T-helper 17 cell (primary cell): ENCODE data around the gene IL13RA1. TPM values are rescaled to one million over a fixed set of nuclear protein-coding genes. Genes with fewer than 3 reads are reported as not detected.
"Not testable (repeated sequence)": the region's sequence is repeated elsewhere in the genome, so short reads cannot be mapped to it uniquely, and the experiment has no call there.

ENCODE experiments used
- ATAC-seq: fragments of 150-1000 bp; cut with Tn5 transposase; 2 replicates; pipeline ENCODE4 v1.10.0; 2021; ENCODE audit warnings: mild to moderate bottlenecking, moderate library complexity
- DNase-seq, 3 donors: peaks; one replicate each; pipeline versions ENCODE4 v3.0.0 to v3.0.0-alpha.2; 2020 to 2021
- H3K9me3 ChIP-seq: one replicate; pipeline ENCODE4 v1.7.0; 2013; ENCODE audit warnings: low read length, mild to moderate bottlenecking; ENCODE audit not compliant: control insufficient read depth, poor library complexity, severe bottlenecking
- H3K27ac Mint-ChIP-seq: one replicate; pipeline ENCODE4 v1.8.0; 2022; ENCODE audit warnings: mild to moderate bottlenecking, moderate library complexity, mixed read lengths
- H3K27me3 Mint-ChIP-seq: one replicate; pipeline ENCODE4 v1.8.0; 2022; ENCODE audit warnings: mixed read lengths
- H3K36me3 Mint-ChIP-seq: one replicate; pipeline ENCODE4 v1.8.0; 2022; ENCODE audit warnings: low read depth, mixed read lengths
- H3K4me1 Mint-ChIP-seq: one replicate; pipeline ENCODE4 v1.8.0; 2022; ENCODE audit warnings: mild to moderate bottlenecking, mixed read lengths
- H3K4me3 Mint-ChIP-seq: one replicate; pipeline ENCODE4 v1.8.0; 2022; ENCODE audit warnings: mild to moderate bottlenecking, moderate library complexity, mixed read lengths
- total RNA-seq, 4 donors: library from RNA in 2 of 4; stranded (reverse) in 2 of 4; gene quantifications; one replicate each; pipeline ENCODE4 v1.2.3 and lab custom pipeline; 2022 to 2026

Gene IL13RA1
- total RNA-seq (1 to 10 TPM in 1 of 2 donors, under 1 TPM in 1; 0.94 to 2.2 TPM), total RNA-seq (lab: John Stamatoyannopoulos, UW) (0.23 to 1.0 reads per million in 2 donors)

GRCh38 chrX:118726887-118727685 lies at the start of gene IL13RA1:
TSS of gene IL13RA1 (plus strand) at chrX:118727606. CDS start at chrX:118727639, 33 bp downstream.
- DNase-seq (peak in 1 of 3 donors; percentile 12), ATAC-seq (peak; percentile 48)
- H3K4me1 Mint-ChIP-seq = no peaks in the 10 kb centered on the region
- no peak within 1 kb of the TSS for H3K27ac Mint-ChIP-seq
- no peaks in the 10 kb centered on the region for H3K9me3 ChIP-seq
- peaks cover 9% of the 10 kb centered on the region for H3K27me3 Mint-ChIP-seq
- peak within 1 kb of the TSS; percentile 77 for H3K4me3 Mint-ChIP-seq
- no peaks in the 10 kb centered on the region for H3K36me3 Mint-ChIP-seq

- ATAC-seq (no peak), DNase-seq (no peak)
- Mint-ChIP-seq H3K4me3 (no peak overlapping the region), H3K27ac (no peak overlapping the region), H3K4me1 (no peaks in the 10 kb centered on the region), H3K27me3 (no peaks in the 10 kb centered on the region), H3K36me3 (no peaks in the 10 kb centered on the region)
- H3K9me3 ChIP-seq = no peaks in the 10 kb centered on the region
These were observed 48.1 kb upstream of the IL13RA1 start for GRCh38 chrX:118679290-118679689.

- H3K4me1 Mint-ChIP-seq = no peaks in the 10 kb centered on the region
- DNase-seq (no peak), ATAC-seq (no peak)
- no peak overlapping the region for H3K4me3 Mint-ChIP-seq
- H3K27ac Mint-ChIP-seq = no peak overlapping the region
- no peaks in the 10 kb centered on the region for H3K9me3 ChIP-seq
- H3K36me3 Mint-ChIP-seq = no peaks in the 10 kb centered on the region
- H3K27me3 Mint-ChIP-seq = no peaks in the 10 kb centered on the region
These were observed 45.0 kb upstream of the IL13RA1 start for GRCh38 chrX:118682258-118683014.

- ATAC-seq = no peak
- Mint-ChIP-seq H3K36me3 (peaks cover 2% of the 10 kb centered on the region), H3K27me3 (no peaks in the 10 kb centered on the region), H3K4me1 (peaks cover 2% of the 10 kb centered on the region), H3K4me3 (no peak overlapping the region), H3K27ac (no peak overlapping the region)
- H3K9me3 ChIP-seq = no peaks in the 10 kb centered on the region
- DNase-seq = no peak
These were observed 42.0 kb upstream of the IL13RA1 start for GRCh38 chrX:118685393-118685792.

GRCh38 chrX:118688935-118689334 lies 38.5 kb upstream of the IL13RA1 start:
- peaks cover 2% of the 10 kb centered on the region for H3K4me1 Mint-ChIP-seq
- no peak for ATAC-seq
- H3K9me3 ChIP-seq = no peaks in the 10 kb centered on the region
- peaks cover 2% of the 10 kb centered on the region for H3K36me3 Mint-ChIP-seq
- no peak for DNase-seq
- H3K27ac Mint-ChIP-seq = no peak overlapping the region
- peak overlapping the region; percentile 53 for H3K4me3 Mint-ChIP-seq
- no peaks in the 10 kb centered on the region for H3K27me3 Mint-ChIP-seq

- H3K27ac Mint-ChIP-seq = no peak overlapping the region
- H3K4me3 Mint-ChIP-seq = no peak overlapping the region
- DNase-seq (no peak), ATAC-seq (no peak)
- H3K4me1 Mint-ChIP-seq = peaks cover 4% of the 10 kb centered on the region
- H3K27me3 Mint-ChIP-seq = no peaks in the 10 kb centered on the region
- H3K9me3 ChIP-seq = no peaks in the 10 kb centered on the region
- peaks cover 2% of the 10 kb centered on the region for H3K36me3 Mint-ChIP-seq
These were observed 33.6 kb upstream of the IL13RA1 start for GRCh38 chrX:118693843-118694242.

GRCh38 chrX:118694638-118695037 lies 32.8 kb upstream of the IL13RA1 start:
- H3K27me3 Mint-ChIP-seq = no peaks in the 10 kb centered on the region
- no peak overlapping the region for H3K4me3 Mint-ChIP-seq
- DNase-seq (no peak), ATAC-seq (no peak)
- H3K36me3 Mint-ChIP-seq = no peaks in the 10 kb centered on the region
- H3K9me3 ChIP-seq = no peaks in the 10 kb centered on the region
- no peak overlapping the region for H3K27ac Mint-ChIP-seq
- H3K4me1 Mint-ChIP-seq = peaks cover 2% of the 10 kb centered on the region

GRCh38 chrX:118698516-118699170 lies 28.8 kb upstream of the IL13RA1 start:
- Mint-ChIP-seq H3K4me1 (peaks cover 2% of the 10 kb centered on the region), H3K27ac (peak overlapping the region; percentile 55), H3K27me3 (no peaks in the 10 kb centered on the region), H3K4me3 (no peak overlapping the region), H3K36me3 (no peaks in the 10 kb centered on the region)
- DNase-seq = no peak
- no peak for ATAC-seq
- no peaks in the 10 kb centered on the region for H3K9me3 ChIP-seq

GRCh38 chrX:118702741-118703140 lies 24.7 kb upstream of the IL13RA1 start:
- no peak overlapping the region for H3K27ac Mint-ChIP-seq
- H3K36me3 Mint-ChIP-seq = no peaks in the 10 kb centered on the region
- no peaks in the 10 kb centered on the region for H3K27me3 Mint-ChIP-seq
- no peaks in the 10 kb centered on the region for H3K4me1 Mint-ChIP-seq
- DNase-seq = no peak
- no peak overlapping the region for H3K4me3 Mint-ChIP-seq
- ATAC-seq = no peak
- H3K9me3 ChIP-seq = no peaks in the 10 kb centered on the region

GRCh38 chrX:118706681-118707080 lies 20.7 kb upstream of the IL13RA1 start:
- Mint-ChIP-seq H3K27me3 (no peaks in the 10 kb centered on the region), H3K4me1 (peaks cover 2% of the 10 kb centered on the region), H3K4me3 (no peak overlapping the region), H3K27ac (no peak overlapping the region), H3K36me3 (no peaks in the 10 kb centered on the region)
- DNase-seq = no peak
- H3K9me3 ChIP-seq = no peaks in the 10 kb centered on the region
- no peak for ATAC-seq

GRCh38 chrX:118714521-118714920 lies 12.9 kb upstream of the IL13RA1 start:
- H3K9me3 ChIP-seq = no peaks in the 10 kb centered on the region
- H3K27ac Mint-ChIP-seq = no peak overlapping the region
- no peak overlapping the region for H3K4me3 Mint-ChIP-seq
- no peaks in the 10 kb centered on the region for H3K36me3 Mint-ChIP-seq
- ATAC-seq (no peak), DNase-seq (no peak)
- H3K4me1 Mint-ChIP-seq = peaks cover 3% of the 10 kb centered on the region
- H3K27me3 Mint-ChIP-seq = peaks cover 11% of the 10 kb centered on the region

- not testable (repeated sequence) for H3K4me3 Mint-ChIP-seq, H3K27ac Mint-ChIP-seq, H3K36me3 Mint-ChIP-seq, ATAC-seq, H3K4me1 Mint-ChIP-seq, H3K9me3 ChIP-seq, DNase-seq
- H3K27me3 Mint-ChIP-seq = peaks cover 17% of the 10 kb centered on the region
These were observed 11.5 kb upstream of the IL13RA1 start for GRCh38 chrX:118715917-118716316.

GRCh38 chrX:118716833-118717232 lies 10.6 kb upstream of the IL13RA1 start:
- H3K36me3 Mint-ChIP-seq, H3K4me1 Mint-ChIP-seq, ATAC-seq, H3K4me3 Mint-ChIP-seq, H3K27ac Mint-ChIP-seq, DNase-seq, H3K9me3 ChIP-seq: not testable (repeated sequence)
- peaks cover 17% of the 10 kb centered on the region for H3K27me3 Mint-ChIP-seq
